GM10248 (cell line): ENCODE measurements around the gene THSD7A.

Source experiments
- CTCF ChIA-PET: fragments of 300-600 bp; sonication (Branson Sonifier 250); formaldehyde crosslinking; extraction: SDS; loops from one replicate; lab custom pipeline; 2021; ENCODE audit warnings: antibody characterized with exemption; lab: Yijun Ruan, JAX
- POLR2A ChIA-PET: fragments of 350-650 bp; sonication (Branson Sonifier 250); formaldehyde crosslinking; extraction: SDS; loops from one replicate; lab custom pipeline; 2020; ENCODE audit warnings: antibody characterized with exemption; lab: Yijun Ruan, JAX
- DNase-seq: peaks from one replicate; pipeline ENCODE4 v3.0.0; 2012; ENCODE audit errors: extremely low spot score
- TF ChIP-seq, protein P1 (sequence below): IDR thresholded peaks from 2 replicates; pipeline ENCODE4 v1.5.1; 2012; ENCODE audit warnings: mild to moderate bottlenecking, low read depth; ENCODE audit errors: extremely low read depth, missing control alignments, control extremely low read depth

The THSD7A gene

GRCh38 chr7:11420049-11420448 lies 411.9 kb downstream of the THSD7A start:
- TF ChIP-seq, protein P1, sequence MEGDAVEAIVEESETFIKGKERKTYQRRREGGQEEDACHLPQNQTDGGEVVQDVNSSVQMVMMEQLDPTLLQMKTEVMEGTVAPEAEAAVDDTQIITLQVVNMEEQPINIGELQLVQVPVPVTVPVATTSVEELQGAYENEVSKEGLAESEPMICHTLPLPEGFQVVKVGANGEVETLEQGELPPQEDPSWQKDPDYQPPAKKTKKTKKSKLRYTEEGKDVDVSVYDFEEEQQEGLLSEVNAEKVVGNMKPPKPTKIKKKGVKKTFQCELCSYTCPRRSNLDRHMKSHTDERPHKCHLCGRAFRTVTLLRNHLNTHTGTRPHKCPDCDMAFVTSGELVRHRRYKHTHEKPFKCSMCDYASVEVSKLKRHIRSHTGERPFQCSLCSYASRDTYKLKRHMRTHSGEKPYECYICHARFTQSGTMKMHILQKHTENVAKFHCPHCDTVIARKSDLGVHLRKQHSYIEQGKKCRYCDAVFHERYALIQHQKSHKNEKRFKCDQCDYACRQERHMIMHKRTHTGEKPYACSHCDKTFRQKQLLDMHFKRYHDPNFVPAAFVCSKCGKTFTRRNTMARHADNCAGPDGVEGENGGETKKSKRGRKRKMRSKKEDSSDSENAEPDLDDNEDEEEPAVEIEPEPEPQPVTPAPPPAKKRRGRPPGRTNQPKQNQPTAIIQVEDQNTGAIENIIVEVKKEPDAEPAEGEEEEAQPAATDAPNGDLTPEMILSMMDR = no peak
- no peak for DNase-seq
- ChIA-PET CTCF (interaction anchor here (1.1 kb wide), 2 partner anchors 64 to 905 kb away, joined by 3 read pairs; no protein-coding TSS in a partner anchor), POLR2A (no interaction called here)

GRCh38 chr7:11416641-11417458 lies 415.1 kb downstream of the THSD7A start:
- ChIA-PET CTCF (interaction anchor here (1.4 kb wide), 1 partner anchor 11 kb away, joined by 5 read pairs; no protein-coding TSS in a partner anchor), POLR2A (no interaction called here)
- TF ChIP-seq, protein P1 = no peak
- no peak for DNase-seq

- CTCF ChIA-PET = interaction anchor here (1.1 to 1.2 kb wide), 2 partner anchors 9 to 12 kb away, joined by 3 read pairs; no protein-coding TSS in a partner anchor
- POLR2A ChIA-PET = no interaction called here
- DNase-seq = no peak
- TF ChIP-seq, protein P1 = no peak
Observed at GRCh38 chr7:11415101-11415500, 416.9 kb downstream of the THSD7A start.

- DNase-seq = no peak
- CTCF ChIA-PET = no interaction called here
- TF ChIP-seq, protein P1 = no peak
- POLR2A ChIA-PET = no interaction called here
Observed at GRCh38 chr7:11413901-11414300, 418.1 kb downstream of the THSD7A start.

DNA sequence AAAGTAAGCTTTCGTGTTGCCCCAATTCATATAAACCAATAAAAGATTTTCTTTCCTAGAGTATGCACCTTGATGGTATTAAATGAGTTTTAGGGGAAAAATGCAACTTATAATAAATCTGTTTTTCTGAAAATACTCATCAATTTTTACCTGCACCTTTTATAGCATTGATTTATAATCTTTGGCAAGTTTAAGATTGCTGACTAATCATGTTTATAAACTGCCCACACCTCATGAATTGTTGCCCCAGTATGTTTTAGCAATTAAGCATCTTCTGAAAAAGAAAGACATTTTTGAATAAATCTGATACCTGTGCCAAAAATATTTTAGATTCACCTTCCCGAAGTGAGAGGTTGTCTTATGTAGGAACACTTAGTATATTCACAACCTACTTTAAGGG lies 420.0 kb downstream of the THSD7A start:
- CTCF ChIA-PET = no interaction called here
- DNase-seq = no peak
- TF ChIP-seq, protein P1 = no peak
- POLR2A ChIA-PET = no interaction called here

- CTCF ChIA-PET = no interaction called here
- POLR2A ChIA-PET = no interaction called here
- TF ChIP-seq, protein P1 = no peak
- DNase-seq = no peak
Observed at GRCh38 chr7:11410656-11411644, 421.0 kb downstream of the THSD7A start.
